HepG2 (cell line): ENCODE results near the gene CLDN5. TPM values are rescaled to one million over a fixed set of nuclear protein-coding genes. Genes with fewer than 3 reads are reported as not detected.

Experiments used
- ATAC-seq: fragments of 200-7000 bp; cut with Tn5 transposase; 3 replicates; pipeline ENCODE4 v1.9.1; 2020; ENCODE audit warnings: mild to moderate bottlenecking, moderate library complexity
- BruUV-seq: library from RNA; stranded (reverse); fragments of 400-500 nt; replicated peaks from 2 replicates; lab custom pipeline; 2021; lab: Mats Ljungman, UMichigan
- CTCF ChIA-PET: fragments of 300-600 bp; formaldehyde crosslinking; extraction: SDS; loops from one replicate; lab custom pipeline; 2021; ENCODE audit warnings: low total read pairs, inconsistent platforms, low intra/inter-chr PET ratio; lab: Yijun Ruan, JAX
- POLR2A ChIA-PET: fragments of 350-600 bp; sonication (Branson Sonifier 250); formaldehyde crosslinking; loops from one replicate; lab custom pipeline; 2020; ENCODE audit warnings: antibody characterized with exemption, inconsistent platforms; lab: Yijun Ruan, JAX
- DNase-seq: peaks from one replicate; pipeline ENCODE4 v3.0.0-alpha.2; 2015; ENCODE audit warnings: low spot score
- FAIRE-seq: peaks from 3 replicates; lab custom pipeline; 2011; peaks lifted over from hg19 to GRCh38; lab: Jason Lieb, UNC
- H2AFZ ChIP-seq: one replicate; pipeline ENCODE4 v1.6.1; 2011; ENCODE audit warnings: low read length, inconsistent platforms
- H3K27ac ChIP-seq: fragments of 300-600 bp; 3 replicates; pipeline ENCODE4 v1.8.0; 2011; ENCODE audit warnings: mixed run types, mild to moderate bottlenecking, mixed read lengths, low read length, inconsistent platforms; ENCODE audit not compliant: insufficient read depth; ENCODE audit errors: extremely low read length
- H3K27me3 ChIP-seq, 2 experiments: fragments of 200-600 bp in 1 of 2; 2 replicates in 1 of 2; 3 replicates in 1 of 2; pipeline versions ENCODE4 v1.6.0 to v1.8.0; 2011; ENCODE audit warnings: low read length in 2 of 2, mild to moderate bottlenecking in 2 of 2, moderate library complexity in 2 of 2, inconsistent platforms in 1 of 2; ENCODE audit not compliant: insufficient read depth in 2 of 2, control insufficient read depth in 1 of 2
- H3K36me3 ChIP-seq, 2 experiments: fragments of 200-600 bp in 1 of 2; replicated peaks in 1 of 2; 2 replicates in 1 of 2; 3 replicates in 1 of 2; pipeline versions ENCODE4 v1.5.1 to v1.8.0; 2011; ENCODE audit warnings: low read length in 2 of 2, inconsistent platforms in 1 of 2; ENCODE audit not compliant: insufficient read depth in 2 of 2, control insufficient read depth in 1 of 2
- H3K4me1 ChIP-seq: 2 replicates; pipeline ENCODE4 v1.5.1; 2012; ENCODE audit warnings: low read length, inconsistent platforms; ENCODE audit not compliant: insufficient read depth
- H3K4me2 ChIP-seq: 2 replicates; pipeline ENCODE4 v1.6.0; 2011; ENCODE audit warnings: low read depth, low read length, inconsistent platforms
- H3K4me3 ChIP-seq, 3 experiments: fragments of 200-600 bp in 1 of 3; sonication (generic), shearing (Covaris generic) in 1 of 3; replicated peaks in 1 of 3; 2 replicates each; pipeline ENCODE4 v1.5.1; 2011 to 2016; ENCODE audit warnings: low read length in 3 of 3, inconsistent platforms in 2 of 3, low read depth in 2 of 3, mild to moderate bottlenecking in 2 of 3, control low read depth in 1 of 3, mixed read lengths in 1 of 3; ENCODE audit not compliant: insufficient read depth in 1 of 3
- H3K79me2 ChIP-seq: one replicate; pipeline ENCODE4 v1.6.1; 2011; ENCODE audit warnings: low read length, inconsistent platforms; ENCODE audit not compliant: insufficient read depth
- H3K9ac ChIP-seq: 2 replicates; pipeline ENCODE4 v1.6.0; 2011; ENCODE audit warnings: mild to moderate bottlenecking, low read depth, low read length, inconsistent platforms; ENCODE audit not compliant: insufficient read depth
- H3K9me3 ChIP-seq: 2 replicates; pipeline ENCODE4 v1.5.1; 2012; ENCODE audit warnings: mild to moderate bottlenecking, low read length
- H4K20me1 ChIP-seq: 2 replicates; pipeline ENCODE4 v1.6.0; 2011; ENCODE audit warnings: inconsistent platforms, mild to moderate bottlenecking, low read length, moderate library complexity; ENCODE audit not compliant: insufficient read depth
- KAT8 ChIP-seq: IDR thresholded peaks from 2 replicates; pipeline ENCODE4 v1.6.1; 2016; ENCODE audit warnings: missing genetic modification reagents, missing compliant biosample characterization
- PCBP1 ChIP-seq: fragments of 200-400 bp; formaldehyde crosslinking; IDR thresholded peaks from 2 replicates; pipeline ENCODE4 v1.6.1; 2017; ENCODE audit warnings: mild to moderate bottlenecking, low read depth, low read length, borderline replicate concordance
- SUZ12 ChIP-seq: fragments of 150-350 bp; IDR thresholded peaks from 2 replicates; pipeline ENCODE4 v1.6.1; 2014; ENCODE audit warnings: low read depth, low read length
- ZFP36 ChIP-seq: fragments of 150-350 bp; IDR thresholded peaks from 2 replicates; pipeline ENCODE4 v1.6.1; 2018; ENCODE audit warnings: borderline replicate concordance, low read length, low read depth; ENCODE audit not compliant: partially characterized antibody
- ZNF251 ChIP-seq: sonication (generic); formaldehyde crosslinking; IDR thresholded peaks from 2 replicates; pipeline ENCODE4 v1.9.0; 2021; ENCODE audit warnings: mild to moderate bottlenecking, missing genetic modification reagents
- WGBS: methylation state at CpG from one replicate; pipeline ENCODE4 v1.1.6; 2017; ENCODE audit warnings: low lambda C conversion rate; 5-methylcytosine and 5-hydroxymethylcytosine counted together
- in situ Hi-C: cut with HindIII; loops from 2 replicates; pipeline ENCODE4 v1.10.0; 2017; ENCODE audit warnings: low pct_unique_long_range_greater_than_20kb; ENCODE audit not compliant: extremely low pct_ligation_motif_present
- intact Hi-C: fragments of 100-400 bp; cut with micrococcal nuclease; formaldehyde crosslinking; loops from one replicate; pipeline ENCODE4 v1.10.0; 2022; ENCODE audit not compliant: unreplicated experiment
- polyA plus RNA-seq, 8 experiments: library from polyadenylated mRNA; depleted of rRNA in 3 of 8; stranded (reverse) in 7 of 8; unstranded in 1 of 8; fragments of >200 nt; fragmentation: Illumina TruSeq in 4 of 8; extraction: Trizol in 4 of 8; gene quantifications; 2 replicates each; pipeline versions ENCODE4 v1.2.1 to v1.2.3, GENCODE V29; 2011 to 2016; ENCODE audit warnings: low read depth in 4 of 8, missing spikeins in 1 of 8, mixed read lengths in 1 of 8; ENCODE audit not compliant: insufficient read depth in 1 of 8
- total RNA-seq, 5 experiments: library from RNA; depleted of rRNA; stranded (reverse); fragments of >200 nt; fragmentation: Illumina TruSeq; extraction: Trizol; gene quantifications; 2 replicates each; pipeline ENCODE4 v1.2.3, GENCODE V29; 2016; ENCODE audit warnings: low read depth in 1 of 5
- TF ChIP-seq, protein P1 (sequence below): sonication (generic); formaldehyde crosslinking; IDR thresholded peaks from 2 replicates; pipeline ENCODE4 v1.5.1; 2020; ENCODE audit warnings: missing genetic modification reagents, mild to moderate bottlenecking, borderline replicate concordance
- TF ChIP-seq, protein P2 (sequence below), 2 experiments: IDR thresholded peaks; 2 replicates each; pipeline ENCODE4 v1.6.1; 2011 to 2012; ENCODE audit warnings: low read length in 2 of 2, borderline replicate concordance in 1 of 2, low read depth in 1 of 2, mild to moderate bottlenecking in 1 of 2, moderate library complexity in 1 of 2

CLDN5 gene
- total and polyA plus RNA-seq, 2 of the 13 experiments (the other 11 are each of a cell fraction or from before 2014, with no cell fraction given), result not detected

DNA sequence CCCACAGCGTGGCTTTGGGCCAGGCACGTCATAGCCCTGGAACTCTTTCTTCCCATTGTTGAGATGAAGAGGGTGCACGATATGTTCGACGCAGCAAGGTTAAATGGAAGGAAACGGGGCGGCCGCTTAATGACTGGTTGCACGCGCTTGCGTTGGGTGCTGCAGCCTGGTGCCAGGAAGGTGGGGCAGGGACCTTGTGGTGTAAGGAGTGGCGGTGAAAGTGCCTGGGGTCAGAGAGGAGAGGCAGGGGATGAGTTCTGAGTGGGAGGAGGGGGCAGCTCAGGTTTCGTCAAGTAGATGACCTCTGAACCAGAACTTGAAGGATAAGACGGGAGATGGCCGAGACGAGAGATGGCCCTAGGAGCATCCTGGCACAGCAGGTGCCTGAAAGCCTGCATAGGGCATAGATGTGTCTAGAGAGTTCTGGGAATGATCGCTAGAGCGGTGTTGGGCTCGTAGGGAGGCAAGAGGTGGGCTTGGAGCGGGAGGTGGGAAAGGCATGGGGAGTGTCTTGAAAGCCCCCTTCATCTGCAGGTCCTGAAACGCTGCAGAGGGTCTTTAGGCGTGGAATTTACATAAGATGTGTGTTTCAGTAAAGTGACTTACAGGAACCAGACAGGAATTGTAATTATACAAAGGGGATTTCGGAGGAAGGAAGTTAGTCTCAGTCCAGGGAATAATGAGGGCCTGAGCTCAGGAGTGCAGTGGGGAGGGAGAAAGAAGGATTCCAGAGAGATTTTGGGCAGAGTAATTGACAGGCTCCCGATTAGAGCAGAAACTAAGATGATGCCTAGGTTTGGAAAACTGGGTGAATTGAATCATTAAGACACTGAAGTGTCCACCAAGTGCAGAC, 43.2 kb upstream of the CLDN5 start:
- WGBS, result 60% methylated on average over 24 of the region's 24 CpGs
- Histone ChIP-seq H3K9me3 (no peaks in the 10 kb centered on the region), H3K4me2 (no peak overlapping the region), H3K27ac (no peak overlapping the region), H3K9ac (no peak overlapping the region), H3K4me3 (no peak overlapping the region), H2AFZ (no peak overlapping the region), H3K4me1 (no peaks in the 10 kb centered on the region), H4K20me1 (no peaks in the 10 kb centered on the region), H3K27me3 (peaks cover 3 to 25% of the 10 kb centered on the region in 2 experiments; a peak in 4 of 5 replicates), H3K36me3 (no peaks in the 10 kb centered on the region), H3K79me2 (no peaks in the 10 kb centered on the region)
- POLR2A ChIA-PET, result no interaction called here
- intact Hi-C loops, result no loop called here
- no peak for FAIRE-seq
- CTCF ChIA-PET, result no interaction called here
- in situ Hi-C loops, result no loop called here
- TF ChIP-seq ZFP36 (no peak), KAT8 (CRISPR knock-in tag) (no peak), PCBP1 (no peak), ZNF251 (CRISPR knock-in tag) (no peak), SUZ12 (no peak)
- TF ChIP-seq, protein P1, sequence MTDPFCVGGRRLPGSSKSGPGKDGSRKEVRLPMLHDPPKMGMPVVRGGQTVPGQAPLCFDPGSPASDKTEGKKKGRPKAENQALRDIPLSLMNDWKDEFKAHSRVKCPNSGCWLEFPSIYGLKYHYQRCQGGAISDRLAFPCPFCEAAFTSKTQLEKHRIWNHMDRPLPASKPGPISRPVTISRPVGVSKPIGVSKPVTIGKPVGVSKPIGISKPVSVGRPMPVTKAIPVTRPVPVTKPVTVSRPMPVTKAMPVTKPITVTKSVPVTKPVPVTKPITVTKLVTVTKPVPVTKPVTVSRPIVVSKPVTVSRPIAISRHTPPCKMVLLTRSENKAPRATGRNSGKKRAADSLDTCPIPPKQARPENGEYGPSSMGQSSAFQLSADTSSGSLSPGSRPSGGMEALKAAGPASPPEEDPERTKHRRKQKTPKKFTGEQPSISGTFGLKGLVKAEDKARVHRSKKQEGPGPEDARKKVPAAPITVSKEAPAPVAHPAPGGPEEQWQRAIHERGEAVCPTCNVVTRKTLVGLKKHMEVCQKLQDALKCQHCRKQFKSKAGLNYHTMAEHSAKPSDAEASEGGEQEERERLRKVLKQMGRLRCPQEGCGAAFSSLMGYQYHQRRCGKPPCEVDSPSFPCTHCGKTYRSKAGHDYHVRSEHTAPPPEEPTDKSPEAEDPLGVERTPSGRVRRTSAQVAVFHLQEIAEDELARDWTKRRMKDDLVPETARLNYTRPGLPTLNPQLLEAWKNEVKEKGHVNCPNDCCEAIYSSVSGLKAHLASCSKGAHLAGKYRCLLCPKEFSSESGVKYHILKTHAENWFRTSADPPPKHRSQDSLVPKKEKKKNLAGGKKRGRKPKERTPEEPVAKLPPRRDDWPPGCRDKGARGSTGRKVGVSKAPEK (CRISPR knock-in tag), result no peak
- TF ChIP-seq, protein P2, sequence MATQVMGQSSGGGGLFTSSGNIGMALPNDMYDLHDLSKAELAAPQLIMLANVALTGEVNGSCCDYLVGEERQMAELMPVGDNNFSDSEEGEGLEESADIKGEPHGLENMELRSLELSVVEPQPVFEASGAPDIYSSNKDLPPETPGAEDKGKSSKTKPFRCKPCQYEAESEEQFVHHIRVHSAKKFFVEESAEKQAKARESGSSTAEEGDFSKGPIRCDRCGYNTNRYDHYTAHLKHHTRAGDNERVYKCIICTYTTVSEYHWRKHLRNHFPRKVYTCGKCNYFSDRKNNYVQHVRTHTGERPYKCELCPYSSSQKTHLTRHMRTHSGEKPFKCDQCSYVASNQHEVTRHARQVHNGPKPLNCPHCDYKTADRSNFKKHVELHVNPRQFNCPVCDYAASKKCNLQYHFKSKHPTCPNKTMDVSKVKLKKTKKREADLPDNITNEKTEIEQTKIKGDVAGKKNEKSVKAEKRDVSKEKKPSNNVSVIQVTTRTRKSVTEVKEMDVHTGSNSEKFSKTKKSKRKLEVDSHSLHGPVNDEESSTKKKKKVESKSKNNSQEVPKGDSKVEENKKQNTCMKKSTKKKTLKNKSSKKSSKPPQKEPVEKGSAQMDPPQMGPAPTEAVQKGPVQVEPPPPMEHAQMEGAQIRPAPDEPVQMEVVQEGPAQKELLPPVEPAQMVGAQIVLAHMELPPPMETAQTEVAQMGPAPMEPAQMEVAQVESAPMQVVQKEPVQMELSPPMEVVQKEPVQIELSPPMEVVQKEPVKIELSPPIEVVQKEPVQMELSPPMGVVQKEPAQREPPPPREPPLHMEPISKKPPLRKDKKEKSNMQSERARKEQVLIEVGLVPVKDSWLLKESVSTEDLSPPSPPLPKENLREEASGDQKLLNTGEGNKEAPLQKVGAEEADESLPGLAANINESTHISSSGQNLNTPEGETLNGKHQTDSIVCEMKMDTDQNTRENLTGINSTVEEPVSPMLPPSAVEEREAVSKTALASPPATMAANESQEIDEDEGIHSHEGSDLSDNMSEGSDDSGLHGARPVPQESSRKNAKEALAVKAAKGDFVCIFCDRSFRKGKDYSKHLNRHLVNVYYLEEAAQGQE (IDR thresholded peaks at IDR 0.05; ENCODE audit: borderline replicate concordance in 1 of 2, low read depth in 1 of 2, low read length in 2 of 2), result no peak
- BruUV-seq, result no TSS peak
- ATAC-seq, result no peak
- no peak for DNase-seq
